Omental fat pad (tissue), 4 donors: ENCODE measurements around the gene KDM3B. TPM values are rescaled to one million over a fixed set of nuclear protein-coding genes. Genes with fewer than 3 reads are reported as not detected.
A peak's percentile ranks its signal among the peaks of the same experiment; 100 is the strongest.

Experiments
- ATAC-seq: fragments of 150-250 bp; one replicate; pipeline ENCODE4 v1.9.1; 2016; ENCODE audit warnings: mild to moderate bottlenecking, moderate library complexity; ENCODE audit not compliant: low FRiP score
- DNase-seq: peaks from one replicate; pipeline ENCODE4 v3.0.0-alpha.2; 2019; ENCODE audit warnings: low spot score
- total RNA-seq, 4 donors: library from RNA; depleted of rRNA; stranded (reverse); fragments of >200 nt; gene quantifications; one replicate each; pipeline ENCODE4 v1.1.0, GENCODE V29; 2016
- TF ChIP-seq, protein P1 (sequence below), 3 donors: fragments of 450-650 bp; IDR thresholded peaks; one replicate each; pipeline ENCODE4 v1.5.1; 2016 to 2017; ENCODE audit warnings: antibody characterized with exemption in 3 of 3, mild to moderate bottlenecking in 3 of 3, moderate library complexity in 2 of 3

The KDM3B gene
- total RNA-seq, 4 donors from 2014 or later, result 47.6 to 66.2 (median 54.1) TPM

DNA sequence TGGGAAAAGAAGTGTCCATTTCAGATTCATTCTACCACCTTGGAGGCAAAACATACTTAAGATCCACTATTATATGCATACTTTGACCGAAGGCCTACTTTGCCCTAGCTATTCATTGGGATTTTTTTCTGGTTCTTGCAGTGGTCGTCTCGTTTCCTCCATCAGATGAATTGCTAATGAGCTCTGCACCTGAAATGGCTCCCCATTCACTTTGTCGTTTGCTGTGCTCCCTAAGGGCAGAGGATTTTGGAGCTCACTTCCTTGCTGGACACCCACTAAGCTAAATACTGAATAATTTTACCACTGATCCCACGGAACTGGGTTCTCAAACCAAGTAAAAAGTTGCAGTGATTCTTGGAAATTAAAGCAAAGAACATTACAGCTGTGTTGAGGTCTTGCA, 1.9 kb downstream of the KDM3B start:
- DNase-seq, result no peak
- TF ChIP-seq, protein P1, sequence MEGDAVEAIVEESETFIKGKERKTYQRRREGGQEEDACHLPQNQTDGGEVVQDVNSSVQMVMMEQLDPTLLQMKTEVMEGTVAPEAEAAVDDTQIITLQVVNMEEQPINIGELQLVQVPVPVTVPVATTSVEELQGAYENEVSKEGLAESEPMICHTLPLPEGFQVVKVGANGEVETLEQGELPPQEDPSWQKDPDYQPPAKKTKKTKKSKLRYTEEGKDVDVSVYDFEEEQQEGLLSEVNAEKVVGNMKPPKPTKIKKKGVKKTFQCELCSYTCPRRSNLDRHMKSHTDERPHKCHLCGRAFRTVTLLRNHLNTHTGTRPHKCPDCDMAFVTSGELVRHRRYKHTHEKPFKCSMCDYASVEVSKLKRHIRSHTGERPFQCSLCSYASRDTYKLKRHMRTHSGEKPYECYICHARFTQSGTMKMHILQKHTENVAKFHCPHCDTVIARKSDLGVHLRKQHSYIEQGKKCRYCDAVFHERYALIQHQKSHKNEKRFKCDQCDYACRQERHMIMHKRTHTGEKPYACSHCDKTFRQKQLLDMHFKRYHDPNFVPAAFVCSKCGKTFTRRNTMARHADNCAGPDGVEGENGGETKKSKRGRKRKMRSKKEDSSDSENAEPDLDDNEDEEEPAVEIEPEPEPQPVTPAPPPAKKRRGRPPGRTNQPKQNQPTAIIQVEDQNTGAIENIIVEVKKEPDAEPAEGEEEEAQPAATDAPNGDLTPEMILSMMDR (IDR thresholded peaks at IDR 0.05), result no peak
- no peak for ATAC-seq

DNA sequence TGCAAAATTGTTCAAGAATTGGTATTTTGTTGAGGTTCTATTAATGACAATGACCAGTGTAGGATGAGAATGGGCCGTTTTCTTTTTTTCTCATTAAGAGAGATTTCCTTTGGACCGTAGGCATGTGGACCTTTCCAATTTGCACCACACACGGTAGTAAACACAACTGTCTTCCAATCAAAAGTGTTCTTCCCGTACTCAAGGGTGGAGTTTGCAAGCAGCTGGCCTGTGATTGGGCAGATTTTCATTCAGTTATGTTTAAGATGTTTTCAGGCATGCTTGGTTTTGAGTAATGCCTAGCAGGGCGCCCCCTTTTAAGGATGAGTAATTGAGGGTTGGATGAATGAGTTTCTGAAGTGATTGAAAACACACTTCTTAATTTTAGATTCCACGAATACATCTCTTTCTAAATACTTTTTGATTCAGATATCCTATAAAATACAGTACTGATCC, 2.5 kb downstream of the KDM3B start:
- peak; percentile 37 for ATAC-seq
- TF ChIP-seq, protein P1 (IDR thresholded peaks at IDR 0.05), result no peak
- no peak for DNase-seq

GRCh38 chr5:138359621-138360020, 7.1 kb downstream of the KDM3B start:
- no peak for ATAC-seq
- no peak for DNase-seq
- TF ChIP-seq, protein P1 (IDR thresholded peaks at IDR 0.05), result no peak

GRCh38 chr5:138360941-138361452, 8.5 kb downstream of the KDM3B start:
- TF ChIP-seq, protein P1 (IDR thresholded peaks at IDR 0.05), result no peak
- ATAC-seq, result no peak
- DNase-seq, result no peak

GRCh38 chr5:138364576-138364975, 12.1 kb downstream of the KDM3B start:
- DNase-seq (no peak), ATAC-seq (no peak)
- TF ChIP-seq, protein P1 (IDR thresholded peaks at IDR 0.05), result no peak

- TF ChIP-seq, protein P1 (IDR thresholded peaks at IDR 0.05), result no peak
- no peak for DNase-seq
- no peak for ATAC-seq
Measured at GRCh38 chr5:138366632-138367382, 14.3 kb downstream of the KDM3B start.

DNA sequence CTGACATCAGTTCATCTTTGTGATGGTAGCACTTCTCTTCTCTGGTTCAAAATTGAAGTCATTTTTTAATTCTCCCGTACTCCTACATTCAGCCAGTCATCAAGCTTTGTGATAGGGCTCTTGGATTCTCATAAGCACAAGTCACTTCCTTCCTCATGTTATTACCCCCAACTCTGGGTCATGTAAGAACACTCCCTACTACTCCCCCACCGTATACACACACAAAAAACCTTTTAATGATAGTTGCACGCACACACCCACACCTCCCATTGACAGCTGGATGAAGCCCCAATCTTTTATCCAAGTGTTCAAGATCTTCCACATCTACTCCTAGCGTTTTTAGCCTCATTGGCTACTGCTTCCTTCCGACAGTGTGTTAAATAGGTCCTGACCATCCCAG, 16.8 kb downstream of the KDM3B start:
- no peak for ATAC-seq
- DNase-seq, result no peak
- TF ChIP-seq, protein P1 (IDR thresholded peaks at IDR 0.05), result no peak
